Adrenal gland (tissue), 5 donors: Measurements from ENCODE around the gene HLA-F.

ENCODE experiments used
- CTCF ChIP-seq, 6 experiments: fragments of 450-650 bp in 4 of 6; fragments of 200-600 bp in 2 of 6; sonication (generic) in 1 of 6; IDR thresholded peaks; 1 replicate in 5 of 6; 2 replicates in 1 of 6; pipeline versions ENCODE4 v1.5.1 to v1.8.0; 2016 to 2021; ENCODE audit warnings: antibody characterized with exemption in 6 of 6, mild to moderate bottlenecking in 2 of 6, moderate library complexity in 1 of 6
- POLR2A ChIP-seq, 2 donors: fragments of 450-650 bp; IDR thresholded peaks; one replicate each; pipeline ENCODE4 v1.6.1; 2017; ENCODE audit warnings: antibody characterized with exemption in 2 of 2, mild to moderate bottlenecking in 2 of 2, moderate library complexity in 1 of 2
- donor health status: DM: no; HTN: no; CAD: no.

GRCh38 chr6:29770306-29770705 is 47.1 kb downstream of the HLA-F start:
- TF ChIP-seq CTCF (IDR thresholded peaks at IDR 0.05), result no peak
- TF ChIP-seq POLR2A (IDR thresholded peaks at IDR 0.05), result no peak
